GM12878 (cell line): ENCODE measurements around the gene VKORC1. TPM values are rescaled to one million over a fixed set of nuclear protein-coding genes. Genes with fewer than 3 reads are reported as not detected.

Source experiments
- ATAC-seq: fragments of 200-7000 bp; cut with Tn5 transposase; 3 replicates; pipeline ENCODE4 v1.9.1; 2020; ENCODE audit warnings: mild to moderate bottlenecking, moderate library complexity
- BruUV-seq: library from RNA; stranded (reverse); fragments of 400-500 nt; replicated peaks from 2 replicates; lab custom pipeline; 2021; lab: Mats Ljungman, UMichigan
- CTCF ChIA-PET: fragments of 300-600 bp; sonication (Branson Sonifier 250); formaldehyde crosslinking; extraction: SDS; loops from one replicate; lab custom pipeline; 2021; ENCODE audit warnings: inconsistent platforms; lab: Yijun Ruan, JAX
- POLR2A ChIA-PET: fragments of 350-600 bp; formaldehyde crosslinking; extraction: SDS; loops from one replicate; lab custom pipeline; 2021; ENCODE audit warnings: inconsistent platforms; lab: Charles Lee
- RAD21 ChIA-PET: fragments of 300-600 bp; sonication (Branson Sonifier 250); formaldehyde crosslinking; loops from one replicate; lab custom pipeline; 2023; ENCODE audit warnings: antibody characterized with exemption; ENCODE audit not compliant: unreplicated experiment; lab: Charles Lee
- SMC1A ChIA-PET: fragments of 300-600 bp; sonication (Branson Sonifier 250); formaldehyde crosslinking; loops from one replicate; lab custom pipeline; 2023; ENCODE audit not compliant: unreplicated experiment, uncharacterized antibody; lab: Charles Lee
- DNase-seq: peaks from one replicate; pipeline ENCODE4 v3.0.0-alpha.2; 2011; ENCODE audit warnings: low read depth, low spot score
- FAIRE-seq: peaks from 3 replicates; lab custom pipeline; 2011; peaks lifted over from hg19 to GRCh38; lab: Jason Lieb, UNC
- H2AFZ ChIP-seq: 2 replicates; pipeline ENCODE4 v1.6.0; 2011; ENCODE audit warnings: low read depth, low read length, control low read depth; ENCODE audit not compliant: control insufficient read depth
- H3K27ac ChIP-seq: 2 replicates; pipeline ENCODE4 v1.5.1; 2011; ENCODE audit warnings: control low read depth; ENCODE audit not compliant: control insufficient read depth, insufficient read depth
- H3K27me3 ChIP-seq, 2 experiments: replicated peaks in 1 of 2; 2 replicates each; pipeline versions ENCODE4 v1.6.0 to v1.6.1; 2011; ENCODE audit warnings: low read length in 1 of 2; ENCODE audit not compliant: control insufficient read depth in 2 of 2, insufficient read depth in 2 of 2
- H3K36me3 ChIP-seq, 2 experiments: 2 replicates each; pipeline ENCODE4 v1.5.1; 2011; ENCODE audit warnings: low read length in 1 of 2; ENCODE audit not compliant: control insufficient read depth in 2 of 2, insufficient read depth in 2 of 2
- H3K4me1 ChIP-seq: 2 replicates; pipeline ENCODE4 v1.6.1; 2011; ENCODE audit warnings: mild to moderate bottlenecking, low read length, moderate library complexity, mixed read lengths; ENCODE audit not compliant: control insufficient read depth, insufficient read depth
- H3K4me2 ChIP-seq: 2 replicates; pipeline ENCODE4 v1.6.0; 2011; ENCODE audit warnings: control low read depth; ENCODE audit not compliant: control insufficient read depth, insufficient read depth
- H3K4me3 ChIP-seq: fragments of 200-600 bp; sonication (generic); 2 replicates; pipeline ENCODE4 v1.5.1; 2016
- H3K79me2 ChIP-seq: 2 replicates; pipeline ENCODE4 v1.6.0; 2011; ENCODE audit warnings: low read length; ENCODE audit not compliant: control insufficient read depth, insufficient read depth
- H3K9ac ChIP-seq: 2 replicates; pipeline ENCODE4 v1.8.0; 2011; ENCODE audit warnings: low read length, control low read depth, mixed read lengths; ENCODE audit not compliant: control insufficient read depth, insufficient read depth
- H3K9me3 ChIP-seq: replicated peaks from 3 replicates; pipeline ENCODE4 v1.5.1; 2011; ENCODE audit warnings: mild to moderate bottlenecking, low read length; ENCODE audit not compliant: control insufficient read depth, insufficient read depth
- H4K20me1 ChIP-seq: 2 replicates; pipeline ENCODE4 v1.6.0; 2011; ENCODE audit not compliant: control insufficient read depth, insufficient read depth
- EP300 ChIP-seq, 2 experiments: fragments of 150-350 bp in 1 of 2; IDR thresholded peaks; 2 replicates each; pipeline ENCODE4 v1.6.1; 2011 to 2012; ENCODE audit warnings: low read depth in 2 of 2, low read length in 2 of 2, borderline replicate concordance in 1 of 2, improper control_type of control experiment in 1 of 2, inconsistent platforms in 1 of 2; ENCODE audit not compliant: control insufficient read depth in 1 of 2
- PML ChIP-seq: IDR thresholded peaks from 2 replicates; pipeline ENCODE4 v1.6.1; 2012; ENCODE audit warnings: low read length, inconsistent platforms
- POLR2AphosphoS2 ChIP-seq: IDR thresholded peaks from 2 replicates; pipeline ENCODE4 v1.6.1; 2011; ENCODE audit warnings: low read depth, mild to moderate bottlenecking, low read length, improper control_type of control experiment, moderate library complexity
- RELA ChIP-seq: fragments of 450-650 bp; IDR thresholded peaks from 2 replicates; pipeline ENCODE4 v1.8.0; 2014; ENCODE audit warnings: borderline replicate concordance; ENCODE audit not compliant: partially characterized antibody
- RFX5 ChIP-seq: IDR thresholded peaks from 2 replicates; pipeline ENCODE4 v1.6.1; 2011; ENCODE audit warnings: low read depth, low read length, improper control_type of control experiment
- TAF1 ChIP-seq: IDR thresholded peaks from 2 replicates; pipeline ENCODE4 v1.6.1; 2011; ENCODE audit warnings: mild to moderate bottlenecking, low read depth, low read length, borderline replicate concordance
- ZNF687 ChIP-seq: fragments of 450-650 bp; IDR thresholded peaks from 2 replicates; pipeline ENCODE4 v1.6.1; 2017; ENCODE audit warnings: mild to moderate bottlenecking, moderate library complexity
- WGBS: methylation state at CpG from one replicate; pipeline ENCODE4 v1.1.6; 2016; ENCODE audit warnings: low lambda C conversion rate; ENCODE audit not compliant: insufficient replicate concordance, insufficient coverage; ENCODE audit errors: missing lambda C conversion rate; 5-methylcytosine and 5-hydroxymethylcytosine counted together
- in situ Hi-C: fragments of 300-500 bp; cut with MboI; formaldehyde crosslinking; loops from 9 replicates; pipeline ENCODE4 v1.14.3; 2018; ENCODE audit warnings: mixed read lengths
- intact Hi-C: fragments of 100-400 bp; cut with micrococcal nuclease; formaldehyde crosslinking; loops from one replicate; pipeline ENCODE4 v1.14.2; 2022; ENCODE audit not compliant: unreplicated experiment
- polyA plus RNA-seq, 11 experiments: library from polyadenylated mRNA; depleted of rRNA in 4 of 11; unstranded in 6 of 11; stranded (reverse) in 5 of 11; fragments of >200 nt; fragmentation: Nextera tagmentation in 4 of 11; fragmentation: Illumina TruSeq in 1 of 11; extraction: Ambion mirVana in 4 of 11; extraction: Trizol in 1 of 11; gene quantifications; 1 replicate in 1 of 11; 2 replicates in 10 of 11; pipeline versions ENCODE4 v1.2.1 to v1.2.3, GENCODE V29; 2011 to 2016; ENCODE audit warnings: inconsistent platforms in 2 of 11, missing spikeins in 2 of 11, low read depth in 1 of 11
- total RNA-seq, 4 experiments: library from RNA; depleted of rRNA in 3 of 4; stranded (reverse); fragments of >200 nt in 3 of 4; fragmentation: Illumina TruSeq in 1 of 4; extraction: Trizol in 1 of 4; gene quantifications; 2 replicates each; pipeline versions ENCODE4 v1.2.1 to v1.2.3, GENCODE V29; 2013 to 2021

The VKORC1 gene
- total and polyA plus RNA-seq, 10 of the 15 experiments (the other 5 are each of a cell fraction or from before 2014, with no cell fraction given) = 19.8 to 140 (median 57.7) TPM

- WGBS = 85% methylated on average over 1 of the region's 4 CpGs
- H3K9ac ChIP-seq = no peak overlapping the region
- no peak for FAIRE-seq
- H4K20me1 ChIP-seq = no peaks in the 10 kb centered on the region
- TF ChIP-seq PML (no peak), RELA (no peak), EP300 (IDR thresholded peaks at IDR 0.05; ENCODE audit: borderline replicate concordance in 1 of 2, control insufficient read depth in 1 of 2, low read depth in 2 of 2, low read length in 2 of 2) (no peak), RFX5 (no peak), TAF1 (no peak), POLR2AphosphoS2 (no peak), ZNF687 (no peak)
- TF ChIP-seq, all 136 proteins: peak for 0
- Histone ChIP-seq H3K36me3 (no peaks in the 10 kb centered on the region), H3K4me1 (no peaks in the 10 kb centered on the region), H3K27me3 (no peaks in the 10 kb centered on the region), H3K9me3 (no peaks in the 10 kb centered on the region), H3K79me2 (no peaks in the 10 kb centered on the region), H3K4me3 (no peak overlapping the region), H3K27ac (no peak overlapping the region), H3K4me2 (no peak overlapping the region), H2AFZ (no peak overlapping the region)
- POLR2A ChIA-PET = interaction anchor here (0.6 to 0.7 kb wide), 3 partner anchors 13 to 132 kb away, joined by 3 read pairs; partner anchors contain the start of gene FBXL19
- no peak for DNase-seq
- intact Hi-C loops = no loop called here
- CTCF ChIA-PET = interaction anchor here (0.6 kb wide), 2 partner anchors 9 to 401 kb away, joined by 3 to 4 read pairs; no protein-coding TSS in a partner anchor
- SMC1A ChIA-PET = interaction anchor here (1.5 kb wide), 1 partner anchor 86 kb away, joined by 3 read pairs; no protein-coding TSS in a partner anchor
- ATAC-seq = no peak
- in situ Hi-C loops = no loop called here
- no TSS peak for BruUV-seq
- RAD21 ChIA-PET = no interaction called here
Observed at GRCh38 chr16:31055613-31056012, 39.0 kb downstream of the VKORC1 start.
